ENCODE measurements around the gene ROBO1.
"Not testable (repeated sequence)": the region's sequence is repeated elsewhere in the genome, so short reads cannot be mapped to it uniquely, and the experiment has no call there.

The ROBO1 gene

GRCh38 chr3:79378064-79378463 lies 389.7 kb downstream of the ROBO1 start:
- no peak for DNase-seq (ENCODE audit: low read depth in 2 of 2)

DNA sequence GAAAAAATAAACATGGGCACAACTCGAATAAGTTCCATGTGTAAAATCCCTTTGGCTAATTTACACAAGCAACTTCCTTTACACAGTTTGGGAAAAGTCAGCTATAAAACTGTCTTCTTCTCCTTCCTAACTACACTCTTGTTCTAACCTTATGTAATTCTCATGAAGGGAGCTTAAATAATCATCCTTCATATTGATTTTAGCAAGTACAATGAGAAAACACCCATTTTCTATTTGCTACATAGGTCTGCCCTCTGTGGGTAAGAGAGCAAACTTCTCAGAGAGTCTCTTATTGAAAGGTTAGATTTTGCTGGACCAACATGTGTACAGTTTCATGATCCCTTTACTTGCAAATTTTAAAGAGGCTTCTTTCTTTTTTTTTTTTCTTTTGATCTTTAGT lies 398.5 kb downstream of the ROBO1 start:
- DNase-seq (ENCODE audit: low read depth in 2 of 2): no peak

GRCh38 chr3:79368403-79368802 lies 399.4 kb downstream of the ROBO1 start:
- no peak for DNase-seq (ENCODE audit: low read depth in 2 of 2)

DNA sequence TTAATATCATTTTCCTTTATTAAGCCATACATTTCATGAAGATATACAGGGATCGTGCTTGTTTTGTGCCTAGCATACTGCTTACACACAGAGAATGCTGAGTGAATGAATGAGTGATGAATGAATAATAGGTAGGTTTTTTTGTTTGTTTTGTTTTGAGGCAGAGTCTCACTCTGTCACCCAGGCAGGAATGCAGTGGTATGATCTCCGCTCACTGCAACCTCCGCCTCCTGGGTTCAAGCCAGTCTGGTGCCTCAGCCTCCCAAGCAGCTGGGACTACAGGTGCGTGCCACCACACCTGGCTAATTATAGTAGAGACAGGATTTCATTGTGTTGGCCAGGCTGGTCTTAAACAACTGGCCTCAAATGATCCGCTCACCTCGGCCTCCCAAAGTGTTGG lies 400.0 kb downstream of the ROBO1 start:
- DNase-seq (ENCODE audit: low read depth in 2 of 2): no peak

GRCh38 chr3:79367066-79367465 lies 400.7 kb downstream of the ROBO1 start:
- no peak for DNase-seq (ENCODE audit: low read depth in 2 of 2)

GRCh38 chr3:79366414-79366813 lies 401.4 kb downstream of the ROBO1 start:
- no peak for DNase-seq (ENCODE audit: low read depth in 2 of 2)

- DNase-seq (ENCODE audit: low read depth in 2 of 2): no peak
Measured at GRCh38 chr3:79364784-79365183, 403.0 kb downstream of the ROBO1 start.

DNA sequence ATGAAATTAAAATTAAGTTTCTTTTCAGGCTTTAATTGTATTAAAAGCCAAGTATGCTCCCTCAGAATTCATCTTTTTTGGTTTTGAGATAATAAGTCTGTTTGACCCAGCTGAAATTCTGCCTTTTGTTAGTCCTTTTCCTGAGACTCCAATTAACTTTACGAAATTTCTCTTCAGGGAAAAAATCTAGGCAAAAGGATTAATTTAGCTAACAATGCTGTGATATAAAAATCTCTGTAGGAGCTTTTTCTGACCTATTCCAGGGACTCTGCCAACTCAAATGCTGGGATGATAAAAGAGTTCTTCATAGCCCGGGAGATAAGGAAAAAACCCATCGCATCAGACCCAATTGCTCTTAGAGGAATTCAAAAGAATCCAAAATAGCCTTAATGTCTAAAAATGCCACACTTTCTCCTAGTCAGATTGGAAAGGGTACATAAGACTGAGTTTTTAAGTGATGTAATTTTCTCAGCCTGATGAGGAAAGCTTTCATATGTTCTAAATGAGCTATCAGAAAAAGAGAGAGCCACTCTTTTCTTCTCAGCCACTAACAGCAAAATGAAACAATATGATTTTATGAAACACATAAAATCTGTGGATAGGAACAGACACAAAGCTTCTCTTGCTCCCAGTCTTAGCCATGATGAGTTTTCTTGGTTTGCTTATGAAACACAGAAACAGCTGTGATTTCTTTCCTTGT lies 405.1 kb downstream of the ROBO1 start:
- DNase-seq (ENCODE audit: low read depth in 2 of 2): no peak

DNA sequence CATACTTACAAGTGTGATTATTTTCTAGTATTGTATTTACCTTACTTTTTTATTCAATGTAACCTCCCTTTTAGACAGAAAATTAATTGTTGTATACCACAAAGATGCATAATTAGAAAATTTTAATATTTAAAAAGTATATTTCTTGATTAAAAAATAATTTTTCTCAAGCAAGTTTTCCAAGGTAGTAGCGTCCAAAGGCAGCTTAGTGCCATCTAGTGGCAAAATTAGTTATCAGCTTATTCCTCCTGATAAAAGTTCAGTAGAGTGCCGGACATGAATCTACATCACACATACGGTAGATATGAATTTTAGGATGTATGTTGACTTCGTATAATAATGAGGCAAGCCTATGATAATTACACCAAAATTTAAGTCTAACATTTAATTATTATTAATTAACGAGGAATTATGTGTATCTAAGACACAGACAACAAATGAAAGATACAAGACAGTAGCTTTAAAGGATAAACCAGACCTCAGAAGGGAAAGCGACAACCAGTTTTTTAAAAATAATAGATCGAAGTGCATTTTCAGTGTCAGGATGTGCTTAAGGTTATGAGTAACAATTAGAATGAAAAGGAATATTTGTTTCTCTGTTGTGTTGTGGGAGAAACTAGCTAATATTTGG lies 405.9 kb downstream of the ROBO1 start:
- no peak for DNase-seq (ENCODE audit: low read depth in 2 of 2)

GRCh38 chr3:79358327-79358726 lies 409.5 kb downstream of the ROBO1 start:
- DNase-seq (ENCODE audit: low read depth in 2 of 2): no peak

- no peak for DNase-seq (ENCODE audit: low read depth in 2 of 2)
Measured at GRCh38 chr3:79354179-79354688, 413.6 kb downstream of the ROBO1 start.

DNA sequence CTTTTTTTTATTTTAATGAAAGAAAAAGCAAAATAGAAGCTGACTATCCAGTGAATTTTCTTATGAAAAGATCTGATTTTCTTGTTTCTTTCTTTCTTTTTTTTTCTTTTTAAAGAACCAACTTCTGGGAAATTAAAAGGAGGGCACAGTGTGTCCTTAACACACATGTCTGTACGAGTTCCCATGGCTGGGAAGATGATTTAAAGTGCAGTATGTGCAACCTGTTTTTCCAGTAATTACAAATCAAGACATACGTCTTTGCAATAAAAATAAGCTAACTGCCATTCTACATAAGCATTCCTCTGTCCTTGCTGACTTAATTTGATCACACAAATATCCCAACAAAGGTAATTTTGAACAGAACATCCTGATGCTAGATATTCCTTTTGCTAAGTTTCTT lies 416.1 kb downstream of the ROBO1 start:
- no peak for DNase-seq (ENCODE audit: low read depth in 2 of 2)

- DNase-seq (ENCODE audit: low read depth in 2 of 2): no peak
Measured at GRCh38 chr3:79344876-79345871, 422.6 kb downstream of the ROBO1 start.

- DNase-seq (ENCODE audit: low read depth in 2 of 2): no peak
Measured at GRCh38 chr3:79341961-79342360, 425.8 kb downstream of the ROBO1 start.

DNA sequence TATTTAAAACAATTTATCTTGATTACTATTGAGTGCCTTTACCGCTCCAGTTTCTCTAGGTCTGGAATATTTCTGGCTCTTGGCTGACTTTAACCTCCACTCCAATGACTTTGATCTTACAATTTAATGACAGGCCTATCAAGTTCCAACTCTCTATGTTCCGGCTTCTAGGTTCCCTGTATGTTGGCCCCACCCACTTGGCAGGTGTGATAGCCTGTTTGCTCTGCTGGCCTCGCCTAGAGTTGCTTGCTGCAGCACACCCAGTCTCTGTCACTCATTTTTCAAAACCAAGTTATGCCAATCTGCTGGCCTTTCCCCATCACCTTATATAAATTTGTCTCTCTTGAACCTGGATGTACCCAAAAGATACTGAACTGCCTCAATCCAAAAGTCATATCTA lies 428.0 kb downstream of the ROBO1 start:
- no peak for DNase-seq (ENCODE audit: low read depth in 2 of 2)

DNA sequence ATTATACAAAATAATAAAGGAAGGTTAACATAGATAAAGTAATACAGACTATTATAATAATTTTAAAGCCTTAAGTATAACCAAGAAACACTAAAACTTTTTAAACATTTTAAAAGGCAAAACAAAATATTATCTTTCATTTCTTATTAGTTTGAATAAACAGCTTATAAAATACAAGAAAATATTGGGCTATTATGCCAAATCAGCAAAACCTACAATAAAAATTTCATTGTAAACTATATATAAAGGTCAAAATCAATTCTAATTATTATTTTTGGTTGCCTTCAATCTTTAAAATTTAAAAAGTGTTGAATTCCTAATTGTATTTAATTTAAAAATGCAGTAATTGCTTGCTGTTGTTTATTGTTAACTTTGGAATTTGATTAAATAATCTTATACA lies 430.0 kb downstream of the ROBO1 start:
- no peak for DNase-seq (ENCODE audit: low read depth in 2 of 2)

DNA sequence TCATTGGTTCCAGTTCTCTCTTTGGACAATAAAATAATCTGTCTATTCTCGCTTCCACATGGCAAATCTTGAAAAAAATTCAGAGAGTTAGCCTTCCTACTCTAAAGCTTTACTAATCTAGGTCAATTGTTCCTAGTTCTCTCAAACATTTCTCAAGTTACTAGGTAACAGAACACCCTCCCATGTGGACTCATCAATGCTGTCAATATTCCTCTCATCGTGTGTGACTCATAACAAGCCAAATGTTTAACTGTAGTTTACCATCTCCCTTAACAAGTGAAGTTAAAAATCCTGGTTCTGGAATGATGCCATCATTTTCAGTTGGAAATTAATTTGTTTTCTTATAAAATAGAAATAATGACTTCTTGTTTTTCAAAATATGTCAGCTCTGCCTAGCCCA lies 438.6 kb downstream of the ROBO1 start:
- no peak for DNase-seq (ENCODE audit: low read depth in 2 of 2)

DNA sequence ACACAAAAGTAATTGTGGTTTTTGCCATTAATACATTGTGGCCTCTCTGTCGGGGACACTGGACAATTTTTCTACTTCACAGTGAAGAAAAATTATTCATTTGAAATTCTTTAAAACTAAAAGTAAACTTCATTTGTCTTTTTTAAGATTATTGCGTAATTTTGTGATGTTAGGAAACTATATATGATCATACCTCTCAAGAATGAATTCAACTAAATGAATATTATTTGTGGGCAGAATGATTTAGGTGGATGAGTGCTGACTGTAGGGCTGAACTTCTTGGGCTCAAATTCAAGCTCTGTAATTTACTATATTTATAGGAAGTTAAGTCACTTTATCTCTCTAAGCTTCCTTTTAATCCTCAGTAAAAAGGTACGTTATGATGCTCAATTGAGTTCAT lies 441.2 kb downstream of the ROBO1 start:
- no peak for DNase-seq (ENCODE audit: low read depth in 2 of 2)

DNA sequence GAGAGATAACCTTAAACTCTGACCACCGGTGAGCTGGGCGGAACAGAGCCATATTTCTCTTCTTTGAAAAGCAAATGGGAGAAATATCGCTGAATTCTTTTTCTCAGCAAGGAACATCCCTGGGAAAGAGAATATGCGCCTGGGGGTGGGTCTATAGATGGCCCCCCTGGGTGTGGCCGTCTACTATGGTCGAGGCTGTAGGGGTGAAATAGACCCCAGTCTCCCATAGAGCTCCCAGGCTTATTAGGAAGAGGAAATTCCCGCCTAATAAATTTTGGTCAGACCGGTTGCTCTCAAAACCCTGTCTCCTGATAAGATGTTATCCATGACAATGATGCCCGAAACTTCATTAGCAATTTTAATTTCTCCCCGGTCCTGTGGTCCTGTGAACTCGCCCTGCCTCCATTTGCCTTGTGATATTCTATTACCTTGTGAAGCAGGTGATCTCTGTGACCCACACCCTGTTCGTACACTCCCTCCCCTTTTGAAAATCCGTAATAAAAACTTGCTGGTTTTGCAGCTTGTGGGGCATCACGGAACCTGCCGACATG lies 441.9 kb downstream of the ROBO1 start:
- DNase-seq (ENCODE audit: low read depth in 2 of 2): not testable (repeated sequence)

- DNase-seq (ENCODE audit: low read depth in 2 of 2): no peak
Measured at GRCh38 chr3:79317551-79318518, 450.0 kb downstream of the ROBO1 start.

- no peak for DNase-seq (ENCODE audit: low read depth in 2 of 2)
Measured at GRCh38 chr3:79314962-79315361, 452.8 kb downstream of the ROBO1 start.

Measured in stimulated activated CD8-positive, alpha-beta memory T cell treated with anti-CD3 and anti-CD28 coated beads, Interleukin-2, amount 100 ng/mL, for 1 hour (primary cell).